MG63 (cell line): Measurements from ENCODE around the gene SLC2A11. TPM values are rescaled to one million over a fixed set of nuclear protein-coding genes. Genes with fewer than 3 reads are reported as not detected.
A peak's percentile ranks its signal among the peaks of the same experiment; 100 is the strongest.

Experiments used
- DNase-seq: peaks from one replicate; pipeline ENCODE4 v3.0.0-alpha.2; 2020
- H3K27me3 ChIP-seq: fragments of 250-450 bp; sonication (Bioruptor Pico); 2 replicates; pipeline ENCODE4 v1.5.1; 2020; ENCODE audit warnings: mild to moderate bottlenecking, moderate library complexity
- H3K36me3 ChIP-seq: fragments of 250-450 bp; sonication (Bioruptor Pico); 2 replicates; pipeline ENCODE4 v1.5.1; 2020; ENCODE audit warnings: mild to moderate bottlenecking, moderate library complexity
- H3K4me3 ChIP-seq: fragments of 250-450 bp; sonication (Bioruptor Pico); 2 replicates; pipeline ENCODE4 v1.5.1; 2020; ENCODE audit warnings: mild to moderate bottlenecking, moderate library complexity
- H3K9me3 ChIP-seq: fragments of 250-450 bp; sonication (Bioruptor Pico); 2 replicates; pipeline ENCODE4 v1.5.1; 2020; ENCODE audit warnings: mild to moderate bottlenecking, moderate library complexity
- total RNA-seq: library from RNA; depleted of rRNA; stranded (reverse); fragments of >200 nt; shearing (Covaris generic); gene quantifications from 2 replicates; pipeline ENCODE4 v1.2.3, GENCODE V29; 2014; ENCODE audit warnings: low replicate concordance; rRNA removed

Gene SLC2A11, protein sequence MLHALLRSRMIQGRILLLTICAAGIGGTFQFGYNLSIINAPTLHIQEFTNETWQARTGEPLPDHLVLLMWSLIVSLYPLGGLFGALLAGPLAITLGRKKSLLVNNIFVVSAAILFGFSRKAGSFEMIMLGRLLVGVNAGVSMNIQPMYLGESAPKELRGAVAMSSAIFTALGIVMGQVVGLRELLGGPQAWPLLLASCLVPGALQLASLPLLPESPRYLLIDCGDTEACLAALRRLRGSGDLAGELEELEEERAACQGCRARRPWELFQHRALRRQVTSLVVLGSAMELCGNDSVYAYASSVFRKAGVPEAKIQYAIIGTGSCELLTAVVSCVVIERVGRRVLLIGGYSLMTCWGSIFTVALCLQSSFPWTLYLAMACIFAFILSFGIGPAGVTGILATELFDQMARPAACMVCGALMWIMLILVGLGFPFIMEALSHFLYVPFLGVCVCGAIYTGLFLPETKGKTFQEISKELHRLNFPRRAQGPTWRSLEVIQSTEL
- total RNA-seq = 0.27 and 0.30 TPM in 2 replicates

GRCh38 chr22:23857606-23858483, at the start of gene SLC2A11:
Gene SLC2A11, plus strand, starts transcription at chr22:23857875. Its CDS starts 125 bp downstream, at chr22:23858000.
- H3K36me3 ChIP-seq = no peaks in the 10 kb centered on the region
- H3K27me3 ChIP-seq = no peaks in the 10 kb centered on the region
- H3K4me3 ChIP-seq = peak within 1 kb of the TSS; percentile 65
- peak; percentile 93 for DNase-seq
- no peaks in the 10 kb centered on the region for H3K9me3 ChIP-seq

GRCh38 chr22:23812378-23812777, 45.3 kb upstream of the SLC2A11 start:
- H3K36me3 ChIP-seq = peaks cover 24% of the 10 kb centered on the region
- DNase-seq = no peak
- H3K4me3 ChIP-seq = no peak overlapping the region
- H3K9me3 ChIP-seq = no peaks in the 10 kb centered on the region
- H3K27me3 ChIP-seq = no peaks in the 10 kb centered on the region

DNA sequence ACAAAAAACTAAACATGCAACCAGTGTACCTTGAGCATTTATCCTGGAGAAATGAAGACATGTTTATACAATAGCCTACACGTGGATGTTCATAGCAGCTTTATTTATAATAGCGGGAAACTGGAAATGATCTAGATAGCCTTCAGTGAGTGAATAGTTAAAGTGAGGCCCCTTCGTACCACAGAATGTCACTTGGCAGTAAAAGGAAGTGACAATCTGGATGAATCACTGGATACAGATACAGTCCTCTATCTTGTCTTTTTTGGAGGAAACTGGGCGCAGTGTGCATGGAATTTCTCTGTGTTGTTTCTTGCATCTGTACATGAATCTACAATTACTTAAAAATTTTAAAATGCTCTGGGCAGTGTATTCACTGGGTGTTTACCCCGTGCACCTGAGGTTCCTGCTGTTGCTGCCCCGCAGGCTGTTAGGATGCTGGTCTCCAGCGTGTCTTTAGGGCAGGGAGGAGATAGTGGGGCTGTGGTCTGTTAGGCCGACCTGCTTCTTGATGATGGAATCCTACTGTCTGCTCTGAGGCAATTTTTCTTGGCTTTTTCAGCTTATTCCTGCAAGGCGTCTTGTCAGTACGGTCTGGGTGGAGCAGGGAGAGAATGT, 42.0 kb upstream of the SLC2A11 start:
- no peak overlapping the region for H3K4me3 ChIP-seq
- H3K9me3 ChIP-seq = no peaks in the 10 kb centered on the region
- no peaks in the 10 kb centered on the region for H3K27me3 ChIP-seq
- no peak for DNase-seq
- H3K36me3 ChIP-seq = peaks cover 39% of the 10 kb centered on the region

DNA sequence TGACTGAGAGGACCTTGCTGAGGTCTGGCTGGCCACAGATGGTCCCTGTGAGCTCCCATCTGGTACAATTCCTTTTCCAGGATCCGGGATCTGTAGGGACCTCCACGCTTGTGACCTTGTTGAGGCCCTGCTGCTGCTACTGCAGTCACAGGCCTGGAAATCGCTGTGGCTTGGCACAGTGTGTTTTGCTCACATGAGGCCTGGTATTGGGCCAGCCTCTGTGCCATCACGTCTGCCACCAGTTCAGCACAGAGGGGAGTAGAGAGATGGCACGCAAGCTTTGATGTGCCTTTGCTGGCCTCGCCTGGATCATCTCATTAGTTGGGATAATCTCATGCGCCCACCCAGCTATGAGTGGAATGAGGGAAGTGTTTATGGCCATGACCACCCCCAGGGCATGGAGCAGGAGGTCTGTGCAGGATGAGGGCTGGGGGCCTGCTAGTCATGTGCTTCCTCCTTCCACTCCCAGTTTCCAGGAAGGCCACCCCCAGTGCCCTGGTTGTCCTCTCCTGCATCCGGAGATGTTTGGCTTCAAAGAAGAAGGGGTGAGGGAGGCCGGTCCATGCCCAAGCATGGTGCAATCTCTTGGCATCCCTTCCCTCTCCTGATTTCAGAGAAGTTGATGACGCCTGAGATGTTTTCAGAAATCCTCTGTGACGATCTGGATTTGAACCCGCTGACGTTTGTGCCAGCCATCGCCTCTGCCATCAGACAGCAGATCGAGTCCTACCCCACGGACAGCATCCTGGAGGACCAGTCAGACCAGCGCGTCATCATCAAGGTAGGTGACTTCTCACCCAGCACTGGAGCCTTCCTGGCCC, 41.3 kb upstream of the SLC2A11 start:
- Histone ChIP-seq H3K4me3 (no peak overlapping the region), H3K27me3 (no peaks in the 10 kb centered on the region), H3K36me3 (peaks cover 43% of the 10 kb centered on the region), H3K9me3 (no peaks in the 10 kb centered on the region)
- DNase-seq = no peak

- H3K9me3 ChIP-seq = no peaks in the 10 kb centered on the region
- H3K4me3 ChIP-seq = no peak overlapping the region
- DNase-seq = no peak
- H3K27me3 ChIP-seq = no peaks in the 10 kb centered on the region
- H3K36me3 ChIP-seq = peaks cover 40% of the 10 kb centered on the region
Observed at GRCh38 chr22:23817146-23817545, 40.5 kb upstream of the SLC2A11 start.

DNA sequence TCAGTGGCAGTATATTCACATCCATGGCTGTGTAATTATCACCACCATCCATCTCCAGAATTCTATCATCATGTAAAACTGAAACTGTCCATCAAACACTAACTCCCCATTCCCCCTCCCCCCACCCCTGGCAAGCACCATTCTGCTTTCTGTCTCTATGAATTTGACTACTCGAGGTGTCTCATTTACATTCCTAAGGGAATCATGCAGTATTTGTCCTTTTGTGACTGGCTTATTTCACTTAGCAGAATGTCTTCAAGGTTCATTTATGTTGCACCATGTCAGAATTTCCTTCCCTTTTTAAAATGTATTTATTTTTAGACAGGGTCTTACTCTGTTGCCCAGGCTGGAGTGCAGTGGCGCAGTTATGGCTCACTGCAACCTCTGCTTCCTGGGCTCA, 39.1 kb upstream of the SLC2A11 start:
- peaks cover 32% of the 10 kb centered on the region for H3K36me3 ChIP-seq
- no peak overlapping the region for H3K4me3 ChIP-seq

GRCh38 chr22:23820748-23821211, 36.9 kb upstream of the SLC2A11 start:
- Histone ChIP-seq H3K36me3 (peaks cover 45% of the 10 kb centered on the region), H3K4me3 (no peak overlapping the region)

More for the DNA sequence above, 39.1 kb upstream of the SLC2A11 start:
- DNase-seq = no peak
- Histone ChIP-seq H3K9me3 (no peaks in the 10 kb centered on the region), H3K27me3 (no peaks in the 10 kb centered on the region)

GRCh38 chr22:23822101-23822671, 35.5 kb upstream of the SLC2A11 start:
- Histone ChIP-seq H3K4me3 (no peak overlapping the region), H3K36me3 (peaks cover 46% of the 10 kb centered on the region), H3K9me3 (no peaks in the 10 kb centered on the region), H3K27me3 (no peaks in the 10 kb centered on the region)
- DNase-seq = no peak

More at GRCh38 chr22:23820748-23821211, 36.9 kb upstream of the SLC2A11 start:
- no peaks in the 10 kb centered on the region for H3K9me3 ChIP-seq
- H3K27me3 ChIP-seq = no peaks in the 10 kb centered on the region
- DNase-seq = no peak

- H3K27me3 ChIP-seq = no peaks in the 10 kb centered on the region
- peaks cover 45% of the 10 kb centered on the region for H3K36me3 ChIP-seq
- H3K9me3 ChIP-seq = no peaks in the 10 kb centered on the region
- no peak overlapping the region for H3K4me3 ChIP-seq
- no peak for DNase-seq
Observed at GRCh38 chr22:23823331-23823791, 34.3 kb upstream of the SLC2A11 start.

DNA sequence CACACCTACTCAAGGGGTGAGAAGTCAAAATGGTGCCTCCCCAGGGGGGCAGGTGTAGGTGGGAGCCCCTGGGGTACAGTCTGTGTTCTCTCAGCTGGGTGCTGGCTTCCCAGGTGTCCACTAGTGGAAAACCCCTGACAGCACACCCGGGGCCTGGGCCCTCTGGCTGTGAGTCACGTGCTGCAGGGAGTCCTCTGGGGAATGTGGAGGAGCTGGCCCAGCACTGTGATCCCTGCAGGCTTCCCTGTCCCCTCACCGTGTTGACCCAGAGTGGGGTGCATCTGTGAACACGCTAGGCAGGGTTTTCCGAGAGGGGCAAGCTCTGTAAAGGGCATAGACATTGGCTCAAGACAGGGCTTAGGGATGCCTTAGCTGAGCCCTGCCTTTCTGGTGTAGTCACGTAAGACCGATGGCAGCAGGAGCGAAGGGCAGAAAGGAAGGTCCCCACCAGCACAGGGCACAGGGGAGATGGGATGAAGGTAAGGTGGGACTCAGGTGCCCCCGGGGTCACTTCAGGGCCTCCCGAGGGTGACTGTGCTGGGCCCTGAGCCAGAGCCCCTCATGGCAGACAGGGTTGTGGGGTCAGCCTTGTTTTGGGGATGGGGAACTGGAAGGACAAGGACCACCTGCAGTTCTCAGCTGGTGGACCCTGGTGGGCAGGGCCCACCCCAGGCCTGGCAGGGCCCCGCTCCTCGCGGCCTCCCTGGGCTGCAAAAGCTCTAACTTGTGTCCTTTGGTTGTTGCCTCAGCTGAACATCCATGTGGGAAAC, 33.0 kb upstream of the SLC2A11 start:
- Histone ChIP-seq H3K27me3 (no peaks in the 10 kb centered on the region), H3K36me3 (peaks cover 39% of the 10 kb centered on the region), H3K9me3 (no peaks in the 10 kb centered on the region), H3K4me3 (no peak overlapping the region)
- DNase-seq = no peak

- H3K9me3 ChIP-seq = no peaks in the 10 kb centered on the region
- peaks cover 38% of the 10 kb centered on the region for H3K36me3 ChIP-seq
- no peak overlapping the region for H3K4me3 ChIP-seq
Observed at GRCh38 chr22:23825246-23825905, 32.3 kb upstream of the SLC2A11 start.

GRCh38 chr22:23826510-23827350, 30.9 kb upstream of the SLC2A11 start:
- Histone ChIP-seq H3K9me3 (no peaks in the 10 kb centered on the region), H3K27me3 (no peaks in the 10 kb centered on the region), H3K4me3 (no peak overlapping the region), H3K36me3 (peaks cover 36% of the 10 kb centered on the region)
- no peak for DNase-seq

More at GRCh38 chr22:23825246-23825905, 32.3 kb upstream of the SLC2A11 start:
- no peaks in the 10 kb centered on the region for H3K27me3 ChIP-seq
- DNase-seq = no peak

GRCh38 chr22:23827351-23827995, 30.2 kb upstream of the SLC2A11 start:
- no peaks in the 10 kb centered on the region for H3K9me3 ChIP-seq
- H3K36me3 ChIP-seq = peaks cover 36% of the 10 kb centered on the region
- no peak overlapping the region for H3K4me3 ChIP-seq
- H3K27me3 ChIP-seq = no peaks in the 10 kb centered on the region
- DNase-seq = no peak
